Measurements from ENCODE around the gene SNX3.

The SNX3 gene

GRCh38 chr6:108254433-108255410, 6.1 kb downstream of the SNX3 start:
- TF ChIP-seq CTCF (IDR thresholded peaks at IDR 0.05; ENCODE audit: borderline replicate concordance, extremely low read depth, low read length, poor library complexity, severe bottlenecking) (no peak), EZH2 (IDR thresholded peaks at IDR 0.05; ENCODE audit: borderline replicate concordance, low read depth, low read length, severe bottlenecking) (no peak)
- Histone ChIP-seq H3K79me2 (ENCODE audit: insufficient read depth, low read length) (peaks cover 100% of the 10 kb centered on the region), H3K27ac (ENCODE audit: low read length) (no peak overlapping the region), H4K20me1 (ENCODE audit: insufficient read depth, low read length) (peaks cover 34% of the 10 kb centered on the region), H3K36me3 (ENCODE audit: insufficient read depth, low read length) (peaks cover 21% of the 10 kb centered on the region; the same call in 1 of the 2 replicates), H3K4me1 (ENCODE audit: insufficient read depth, low read length) (peaks cover 46% of the 10 kb centered on the region), H2AFZ (ENCODE audit: low read depth, low read length) (no peak overlapping the region), H3K4me3 (ENCODE audit: low read depth in 1 of 2, low read length in 2 of 2) (no peak overlapping the region), H3K9me3 (ENCODE audit: insufficient read depth, low read length, severe bottlenecking) (no peaks in the 10 kb centered on the region), H3K9ac (ENCODE audit: low read depth, low read length) (no peak overlapping the region), H3K27me3 (ENCODE audit: insufficient read depth, low read length, poor library complexity) (no peaks in the 10 kb centered on the region), H3K4me2 (ENCODE audit: insufficient read depth, low read length) (no peak overlapping the region)
- DNase-seq (no peak), ATAC-seq (ENCODE audit: insufficient read depth, low read depth) (no peak)

GRCh38 chr6:108253241-108253640, 7.6 kb downstream of the SNX3 start:
- H3K27me3 ChIP-seq (ENCODE audit: insufficient read depth, low read length, poor library complexity), result no peaks in the 10 kb centered on the region
- peaks cover 34% of the 10 kb centered on the region for H4K20me1 ChIP-seq (ENCODE audit: insufficient read depth, low read length)
- no peak overlapping the region for H3K27ac ChIP-seq (ENCODE audit: low read length)
- H3K4me1 ChIP-seq (ENCODE audit: insufficient read depth, low read length), result peaks cover 32% of the 10 kb centered on the region
- DNase-seq (no peak), ATAC-seq (ENCODE audit: insufficient read depth, low read depth) (no peak)
- H3K36me3 ChIP-seq (ENCODE audit: insufficient read depth, low read length), result peaks cover 21% of the 10 kb centered on the region; the same call in 1 of the 2 replicates
- peaks cover 100% of the 10 kb centered on the region for H3K79me2 ChIP-seq (ENCODE audit: insufficient read depth, low read length)
- no peak for TF ChIP-seq CTCF (IDR thresholded peaks at IDR 0.05; ENCODE audit: borderline replicate concordance, extremely low read depth, low read length, poor library complexity, severe bottlenecking)
- no peak for TF ChIP-seq EZH2 (IDR thresholded peaks at IDR 0.05; ENCODE audit: borderline replicate concordance, low read depth, low read length, severe bottlenecking)
- H3K4me2 ChIP-seq (ENCODE audit: insufficient read depth, low read length), result no peak overlapping the region
- no peak overlapping the region for H3K9ac ChIP-seq (ENCODE audit: low read depth, low read length)
- no peak overlapping the region for H3K4me3 ChIP-seq (ENCODE audit: low read depth in 1 of 2, low read length in 2 of 2)
- no peaks in the 10 kb centered on the region for H3K9me3 ChIP-seq (ENCODE audit: insufficient read depth, low read length, severe bottlenecking)
- H2AFZ ChIP-seq (ENCODE audit: low read depth, low read length), result no peak overlapping the region

DNA sequence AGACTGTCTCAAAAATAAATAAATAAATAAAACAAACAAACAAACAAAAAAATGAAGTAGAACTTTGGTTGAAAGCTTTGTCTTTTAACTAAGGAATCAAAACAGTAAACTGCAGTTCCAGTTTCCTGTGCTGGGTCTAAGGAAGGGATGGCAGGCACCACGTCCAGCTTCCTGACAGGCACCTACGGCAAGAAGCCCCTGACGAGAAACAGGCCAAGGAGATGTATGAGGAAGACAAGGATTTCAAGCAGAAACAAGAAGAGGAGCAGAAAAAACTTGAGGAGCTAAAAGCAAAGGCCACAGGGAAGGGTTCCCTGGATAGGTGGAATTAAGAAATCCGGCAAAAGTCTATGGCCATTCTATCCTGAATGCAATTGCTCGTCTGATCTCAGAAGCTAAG, 8.8 kb downstream of the SNX3 start:
- ATAC-seq (ENCODE audit: insufficient read depth, low read depth), result no peak
- H3K79me2 ChIP-seq (ENCODE audit: insufficient read depth, low read length), result peaks cover 99% of the 10 kb centered on the region
- H3K27ac ChIP-seq (ENCODE audit: low read length), result no peak overlapping the region

More for the DNA sequence above, 8.8 kb downstream of the SNX3 start:
- H4K20me1 ChIP-seq (ENCODE audit: insufficient read depth, low read length), result peaks cover 36% of the 10 kb centered on the region
- H3K9ac ChIP-seq (ENCODE audit: low read depth, low read length), result no peak overlapping the region
- DNase-seq, result no peak
- H3K4me1 ChIP-seq (ENCODE audit: insufficient read depth, low read length), result peaks cover 22% of the 10 kb centered on the region
- no peaks in the 10 kb centered on the region for H3K27me3 ChIP-seq (ENCODE audit: insufficient read depth, low read length, poor library complexity)
- H3K4me3 ChIP-seq (ENCODE audit: low read depth in 1 of 2, low read length in 2 of 2), result no peak overlapping the region
- peaks cover 21% of the 10 kb centered on the region; the same call in 1 of the 2 replicates for H3K36me3 ChIP-seq (ENCODE audit: insufficient read depth, low read length)
- H3K9me3 ChIP-seq (ENCODE audit: insufficient read depth, low read length, severe bottlenecking), result no peaks in the 10 kb centered on the region
- TF ChIP-seq EZH2 (IDR thresholded peaks at IDR 0.05; ENCODE audit: borderline replicate concordance, low read depth, low read length, severe bottlenecking) (no peak), CTCF (IDR thresholded peaks at IDR 0.05; ENCODE audit: borderline replicate concordance, extremely low read depth, low read length, poor library complexity, severe bottlenecking) (no peak)
- H3K4me2 ChIP-seq (ENCODE audit: insufficient read depth, low read length), result no peak overlapping the region
- no peak overlapping the region for H2AFZ ChIP-seq (ENCODE audit: low read depth, low read length)

Data from DND-41 (cell line).